HAP-1 (cell line): ENCODE data around the gene IRX4.

Source experiments
- DNase-seq, 2 experiments: peaks; one replicate each; pipeline ENCODE4 v3.0.0-alpha.2; 2016 to 2020; ENCODE audit warnings: low spot score in 2 of 2
- H3K27me3 ChIP-seq: fragments of 250-450 bp; sonication (Bioruptor Pico); 2 replicates; pipeline ENCODE4 v1.5.1; 2020; ENCODE audit warnings: low read depth, mild to moderate bottlenecking, moderate library complexity
- H3K36me3 ChIP-seq: fragments of 250-450 bp; sonication (Bioruptor Pico); replicated peaks from 2 replicates; pipeline ENCODE4 v1.5.1; 2020; ENCODE audit warnings: mild to moderate bottlenecking
- H3K4me1 ChIP-seq: fragments of 250-450 bp; sonication (Bioruptor Pico); 2 replicates; pipeline ENCODE4 v1.5.1; 2020; ENCODE audit warnings: mild to moderate bottlenecking
- H3K4me3 ChIP-seq: fragments of 250-450 bp; sonication (Bioruptor Pico); 2 replicates; pipeline ENCODE4 v1.5.1; 2020; ENCODE audit warnings: mild to moderate bottlenecking, moderate library complexity
- H3K9me3 ChIP-seq: fragments of 250-450 bp; sonication (Bioruptor Pico); 2 replicates; pipeline ENCODE4 v1.5.1; 2020; ENCODE audit warnings: mild to moderate bottlenecking, moderate library complexity
- in situ Hi-C: fragments of 300-500 bp; cut with MboI; formaldehyde crosslinking; loops from 3 replicates; pipeline ENCODE4 v1.14.3; 2020; ENCODE audit warnings: low sequenced_read_pairs, inconsistent platforms, mixed read lengths

Gene IRX4

GRCh38 chr5:1891391-1891790, 8.7 kb upstream of the IRX4 start:
- in situ Hi-C loops, result no loop called here
- Histone ChIP-seq H3K36me3 (no peaks in the 10 kb centered on the region), H3K4me3 (no peak overlapping the region), H3K4me1 (no peaks in the 10 kb centered on the region), H3K9me3 (no peaks in the 10 kb centered on the region), H3K27me3 (peaks cover 19% of the 10 kb centered on the region)
- DNase-seq, result no peak

DNA sequence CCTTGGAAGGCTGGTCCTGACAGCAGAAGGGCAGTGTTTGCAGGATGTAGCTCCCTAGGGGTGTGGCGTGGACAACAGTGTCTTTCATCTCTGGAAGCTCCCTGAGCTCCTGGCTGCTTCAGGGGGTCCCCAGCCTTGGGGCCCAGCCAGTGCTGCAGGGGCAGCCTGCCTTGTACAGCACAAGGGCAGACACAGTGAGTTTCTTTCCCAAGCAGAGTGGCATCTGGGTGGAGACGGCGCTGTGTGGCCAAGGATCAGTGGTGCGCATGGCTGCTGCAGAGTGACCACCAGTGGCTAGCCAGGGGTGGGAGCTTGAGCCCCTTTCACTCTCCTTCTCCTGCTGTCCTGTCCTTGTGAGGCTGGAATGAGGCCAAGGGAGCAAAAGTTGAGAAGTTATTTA, 7.6 kb upstream of the IRX4 start:
- peaks cover 29% of the 10 kb centered on the region for H3K27me3 ChIP-seq
- H3K4me3 ChIP-seq, result no peak overlapping the region
- in situ Hi-C loops, result no loop called here
- no peaks in the 10 kb centered on the region for H3K4me1 ChIP-seq
- no peaks in the 10 kb centered on the region for H3K9me3 ChIP-seq
- DNase-seq, result no peak
- no peaks in the 10 kb centered on the region for H3K36me3 ChIP-seq

GRCh38 chr5:1889321-1890065, 6.8 kb upstream of the IRX4 start:
- in situ Hi-C loops, result no loop called here
- Histone ChIP-seq H3K36me3 (no peaks in the 10 kb centered on the region), H3K9me3 (no peaks in the 10 kb centered on the region), H3K27me3 (peaks cover 32% of the 10 kb centered on the region), H3K4me3 (no peak overlapping the region), H3K4me1 (no peaks in the 10 kb centered on the region)
- no peak for DNase-seq

- Histone ChIP-seq H3K27me3 (peaks cover 40% of the 10 kb centered on the region), H3K4me1 (no peaks in the 10 kb centered on the region), H3K9me3 (no peaks in the 10 kb centered on the region), H3K36me3 (no peaks in the 10 kb centered on the region), H3K4me3 (no peak overlapping the region)
- DNase-seq, result no peak
- in situ Hi-C loops, result no loop called here
Observed at GRCh38 chr5:1888541-1889251, 6.0 kb upstream of the IRX4 start.

GRCh38 chr5:1887588-1888360, 5.0 kb upstream of the IRX4 start:
- Histone ChIP-seq H3K9me3 (no peaks in the 10 kb centered on the region), H3K27me3 (peaks cover 39% of the 10 kb centered on the region), H3K4me1 (no peaks in the 10 kb centered on the region), H3K4me3 (no peak overlapping the region), H3K36me3 (no peaks in the 10 kb centered on the region)
- DNase-seq, result no peak
- in situ Hi-C loops, result no loop called here

GRCh38 chr5:1886846-1887587, 4.3 kb upstream of the IRX4 start:
- DNase-seq, result no peak
- Histone ChIP-seq H3K36me3 (no peaks in the 10 kb centered on the region), H3K4me3 (no peak overlapping the region), H3K27me3 (peaks cover 33% of the 10 kb centered on the region), H3K9me3 (no peaks in the 10 kb centered on the region), H3K4me1 (no peaks in the 10 kb centered on the region)
- in situ Hi-C loops, result no loop called here

DNA sequence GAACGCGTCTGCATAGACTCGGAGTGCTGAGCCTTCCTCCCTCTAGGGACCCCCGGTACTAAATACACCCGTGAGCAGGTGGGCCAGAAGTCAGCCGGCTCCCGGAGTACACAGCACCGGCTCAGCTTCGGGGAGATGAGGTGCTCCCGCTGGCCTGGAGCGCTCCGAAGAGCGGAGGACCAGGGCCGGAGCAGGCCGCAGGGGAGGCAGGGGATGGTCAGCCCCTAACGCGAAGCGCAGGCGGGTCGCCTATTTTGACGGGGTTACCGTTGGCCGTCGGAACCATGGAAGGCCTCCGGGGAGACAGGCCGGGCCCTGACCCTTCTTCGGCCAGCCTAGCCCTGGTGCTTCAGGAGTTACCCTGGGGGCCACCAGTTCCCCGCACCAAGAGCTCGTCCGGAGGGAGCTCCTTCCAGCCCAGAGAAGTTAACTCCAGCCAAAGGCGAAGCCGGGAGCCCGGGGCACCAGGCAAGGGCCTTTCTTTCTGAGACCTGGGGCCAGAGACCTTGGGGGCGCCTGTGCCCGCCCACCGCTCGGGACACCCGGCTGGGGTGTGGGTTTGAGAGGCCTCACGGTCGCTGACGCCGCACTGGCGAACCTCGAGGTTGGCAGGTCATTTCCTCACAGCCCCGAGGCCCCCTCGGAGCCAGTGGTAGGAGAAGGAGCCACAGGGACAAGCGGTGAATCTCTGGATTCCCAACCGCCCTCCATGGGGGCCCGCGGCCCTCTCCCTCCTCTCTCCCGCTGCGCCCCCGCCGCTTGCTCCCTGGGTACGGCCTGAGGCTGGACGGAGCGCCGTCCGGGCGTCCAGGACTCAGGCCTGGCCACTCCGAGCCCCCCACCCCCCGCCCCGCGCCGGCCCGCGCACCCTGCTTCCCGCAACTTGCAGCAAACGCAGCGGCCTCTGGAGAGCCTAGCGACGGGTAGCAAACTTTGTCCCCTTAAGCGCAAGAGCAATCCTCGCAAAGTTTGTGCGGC, 3.4 kb upstream of the IRX4 start:
- DNase-seq, result no peak
- Histone ChIP-seq H3K4me1 (no peaks in the 10 kb centered on the region), H3K9me3 (no peaks in the 10 kb centered on the region), H3K27me3 (peaks cover 33% of the 10 kb centered on the region), H3K36me3 (no peaks in the 10 kb centered on the region), H3K4me3 (no peak overlapping the region)
- in situ Hi-C loops, result no loop called here

DNA sequence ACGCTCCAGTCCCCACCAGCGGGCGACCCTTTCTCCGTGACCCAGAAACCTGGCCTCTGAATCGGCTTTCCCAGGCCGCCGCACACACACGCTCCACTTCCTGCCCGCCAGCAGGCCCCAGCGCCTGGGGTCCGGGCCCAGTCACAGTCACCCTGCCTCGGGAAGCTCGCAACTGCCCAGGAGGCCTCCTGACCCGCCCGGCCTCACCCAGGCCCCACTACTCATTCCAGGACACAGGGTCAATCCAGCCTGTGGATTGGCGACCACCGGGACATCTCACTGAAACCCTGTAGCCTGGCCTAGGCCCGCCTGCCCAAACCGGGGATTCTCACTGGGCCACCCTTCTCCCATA, 2.7 kb upstream of the IRX4 start:
- peaks cover 32% of the 10 kb centered on the region for H3K27me3 ChIP-seq

GRCh38 chr5:1884678-1885403, 2.1 kb upstream of the IRX4 start:
- H3K4me3 ChIP-seq, result no peak overlapping the region
- in situ Hi-C loops, result no loop called here
- H3K36me3 ChIP-seq, result no peaks in the 10 kb centered on the region
- peaks cover 30% of the 10 kb centered on the region for H3K27me3 ChIP-seq
- DNase-seq, result no peak
- no peaks in the 10 kb centered on the region for H3K4me1 ChIP-seq
- H3K9me3 ChIP-seq, result no peaks in the 10 kb centered on the region

More for the DNA sequence above, 2.7 kb upstream of the IRX4 start:
- no peaks in the 10 kb centered on the region for H3K9me3 ChIP-seq
- H3K36me3 ChIP-seq, result no peaks in the 10 kb centered on the region
- no peak overlapping the region for H3K4me3 ChIP-seq
- no peaks in the 10 kb centered on the region for H3K4me1 ChIP-seq
- DNase-seq, result no peak
- in situ Hi-C loops, result no loop called here

DNA sequence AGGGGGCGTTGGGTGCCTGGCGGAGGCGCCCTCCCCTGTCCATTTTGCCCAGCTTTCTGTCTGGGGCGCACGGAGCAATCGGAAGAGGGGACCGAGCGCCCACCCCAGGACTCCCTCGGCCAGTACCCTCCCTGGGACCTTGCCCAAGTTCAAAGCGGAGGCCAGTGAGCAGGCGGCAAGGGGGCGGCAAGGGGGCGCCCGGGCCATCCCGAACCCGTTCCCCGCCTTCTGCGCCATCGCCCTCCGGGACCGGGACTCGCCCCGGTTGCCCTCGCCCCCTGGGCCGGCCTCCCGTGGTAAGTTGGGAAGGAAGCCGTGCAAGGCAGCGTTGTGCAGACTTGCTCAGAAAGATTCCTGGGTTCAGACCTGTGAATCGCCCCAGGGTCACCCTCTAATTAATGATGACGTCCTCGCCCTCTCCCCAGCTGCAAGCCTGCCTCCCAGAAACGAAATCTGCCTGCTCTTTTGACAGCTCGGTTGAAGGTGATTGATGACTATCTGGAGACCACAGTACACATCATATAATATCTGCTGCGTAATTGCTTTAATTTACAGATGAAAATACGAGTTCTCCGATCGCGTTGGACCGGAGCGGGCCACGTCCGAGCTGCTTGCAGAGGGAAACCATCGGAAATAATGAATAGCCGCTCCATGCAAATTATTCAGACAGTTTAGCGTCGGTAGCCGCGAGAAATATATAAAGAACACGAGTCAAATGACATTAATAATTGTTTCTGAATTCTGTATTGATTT, 1.4 kb upstream of the IRX4 start:
- no peak for DNase-seq
- H3K4me3 ChIP-seq, result no peak overlapping the region
- in situ Hi-C loops, result no loop called here
- H3K27me3 ChIP-seq, result peaks cover 30% of the 10 kb centered on the region
- no peaks in the 10 kb centered on the region for H3K4me1 ChIP-seq
- no peaks in the 10 kb centered on the region for H3K36me3 ChIP-seq
- H3K9me3 ChIP-seq, result no peaks in the 10 kb centered on the region

- Histone ChIP-seq H3K4me1 (no peaks in the 10 kb centered on the region), H3K27me3 (peaks cover 30% of the 10 kb centered on the region), H3K36me3 (no peaks in the 10 kb centered on the region), H3K9me3 (no peaks in the 10 kb centered on the region), H3K4me3 (no peak overlapping the region)
- no peak for DNase-seq
- in situ Hi-C loops, result no loop called here
Observed at GRCh38 chr5:1883120-1883924, 597 bp upstream of the IRX4 start.
